BLaER1 treated with 17β-estradiol and CSF1 and Interleukin-3, amounts not matched to agents 10 nM and 100 nM (cell line): ENCODE results near the gene RAP1A.

ENCODE experiments used
- H3K27ac ChIP-seq, 11 experiments: shearing (Covaris generic); formaldehyde crosslinking; 2 replicates each; pipeline ENCODE4 v1.8.1; 2022
- H3K27me3 ChIP-seq, 11 experiments: shearing (Covaris generic); formaldehyde crosslinking; 2 replicates each; pipeline ENCODE4 v1.8.1; 2022
- H3K36me3 ChIP-seq, 11 experiments: shearing (Covaris generic); formaldehyde crosslinking; 2 replicates each; pipeline ENCODE4 v1.8.1; 2022
- H3K4me1 ChIP-seq, 10 experiments: shearing (Covaris generic); formaldehyde crosslinking; 2 replicates each; pipeline ENCODE4 v1.8.1; 2022
- H3K4me2 ChIP-seq, 11 experiments: shearing (Covaris generic); formaldehyde crosslinking; 2 replicates each; pipeline ENCODE4 v1.8.1; 2022
- H3K4me3 ChIP-seq, 10 experiments: shearing (Covaris generic); formaldehyde crosslinking; 2 replicates each; pipeline ENCODE4 v1.8.1; 2022
- H3K9ac ChIP-seq, 11 experiments: shearing (Covaris generic); formaldehyde crosslinking; 2 replicates each; pipeline ENCODE4 v1.8.1; 2022
- H3K9me3 ChIP-seq, 11 experiments: shearing (Covaris generic); formaldehyde crosslinking; replicated peaks in 1 of 11; 2 replicates each; pipeline ENCODE4 v1.8.1; 2022
- H4K20me1 ChIP-seq, 11 experiments: shearing (Covaris generic); formaldehyde crosslinking; 2 replicates each; pipeline ENCODE4 v1.8.1; 2022
- Cebpa-rat ChIP-seq, 11 experiments: shearing (Covaris generic); IDR thresholded peaks; 2 replicates each; pipeline ENCODE4 v1.8.1; 2022

RAP1A gene

DNA sequence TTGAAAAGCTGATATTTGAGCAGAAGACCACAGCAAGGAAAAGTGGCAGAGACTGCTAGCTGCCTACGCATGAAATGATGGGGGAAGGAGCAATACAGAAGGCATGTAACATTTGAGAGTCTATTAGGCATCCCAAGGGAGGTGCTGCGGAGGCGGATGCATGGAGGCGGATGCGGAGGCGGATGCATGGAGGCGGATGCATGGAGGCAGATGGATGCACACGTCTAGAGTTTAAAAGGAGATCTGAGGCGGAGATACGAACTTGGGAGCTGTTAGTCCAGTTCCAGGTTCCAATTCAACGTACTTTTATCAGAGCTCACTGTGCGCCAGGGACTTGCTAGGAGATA is 135.4 kb downstream of the RAP1A start:
- Histone ChIP-seq H3K36me3 (peaks cover 2 to 30% (median 25%) of the 10 kb centered on the region in 11 experiments; a peak in 21 of 22 replicates), H3K4me3 (peak overlapping the region; percentile 64 to 90 (median 81)), H3K4me2 (peak overlapping the region; percentile 80 to 96 (median 91)), H3K27ac (peak overlapping the region; percentile 83 to 98 (median 93); a peak in 21 of 22 replicates), H4K20me1 (peaks cover 0 to 30% (median 16%) of the 10 kb centered on the region in 11 experiments; a peak in 7 of 22 replicates), H3K27me3 (no peaks in the 10 kb centered on the region), H3K9ac (peak overlapping the region; percentile 88 to 98 (median 96)), H3K9me3 (no peaks in the 10 kb centered on the region), H3K4me1 (peaks cover 45 to 72% (median 61%) of the 10 kb centered on the region in 10 experiments)
- no peak for TF ChIP-seq Cebpa-rat (IDR thresholded peaks at IDR 0.05)

- peaks cover 0 to 36% (median 16%) of the 10 kb centered on the region in 11 experiments; a peak in 7 of 22 replicates for H4K20me1 ChIP-seq
- peak in 4 of 11 experiments; percentile 31 to 72 (median 44); a peak in 4 of 22 replicates for TF ChIP-seq Cebpa-rat (IDR thresholded peaks at IDR 0.05)
Measured at GRCh38 chr1:111755331-111756123, 135.9 kb downstream of the RAP1A start, which contains the start of gene DDX20. Gene DDX20 (plus strand): TSS chr1:111755901. CDS start chr1:111755925, 24 bp downstream.

DNA sequence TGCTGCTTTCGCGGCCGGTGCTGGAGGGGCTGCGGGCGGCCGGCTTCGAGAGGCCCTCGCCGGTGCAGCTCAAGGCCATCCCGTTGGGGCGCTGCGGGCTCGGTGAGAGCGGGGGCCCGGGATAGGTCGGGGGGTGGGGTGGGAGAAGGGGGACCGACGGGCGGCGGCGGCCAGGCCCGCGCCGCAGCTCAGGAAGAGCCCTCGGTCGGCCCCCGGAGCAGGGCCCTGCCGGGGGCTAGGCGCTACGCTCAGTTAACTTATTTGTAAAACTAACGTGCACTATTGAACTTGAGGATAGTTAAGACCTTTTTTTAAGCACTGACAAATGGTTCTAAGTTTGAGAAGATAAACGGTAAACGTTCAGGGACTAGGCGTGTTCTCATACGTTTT is 136.5 kb downstream of the RAP1A start:
- Histone ChIP-seq H3K4me3 (peak overlapping the region; percentile 64 to 90 (median 81)), H3K27ac (peak overlapping the region; percentile 83 to 98 (median 93); a peak in 21 of 22 replicates), H3K27me3 (no peaks in the 10 kb centered on the region), H3K4me2 (peak overlapping the region; percentile 80 to 96 (median 91)), H3K9me3 (no peaks in the 10 kb centered on the region), H3K9ac (peak overlapping the region; percentile 88 to 98 (median 96)), H3K36me3 (peaks cover 13 to 42% (median 36%) of the 10 kb centered on the region in 11 experiments), H4K20me1 (peaks cover 0 to 42% (median 16%) of the 10 kb centered on the region in 11 experiments; a peak in 7 of 22 replicates), H3K4me1 (peaks cover 42 to 61% (median 54%) of the 10 kb centered on the region in 10 experiments)
- TF ChIP-seq Cebpa-rat (IDR thresholded peaks at IDR 0.05): no peak

More at GRCh38 chr1:111755331-111756123, 135.9 kb downstream of the RAP1A start, which contains the start of gene DDX20:
- peak within 1 kb of the TSS; percentile 88 to 98 (median 96) for H3K9ac ChIP-seq
- peak within 1 kb of the TSS; percentile 83 to 98 (median 93); a peak in 21 of 22 replicates for H3K27ac ChIP-seq
- H3K4me3 ChIP-seq: peak within 1 kb of the TSS; percentile 64 to 90 (median 81)
- peaks cover 7 to 36% (median 30%) of the 10 kb centered on the region in 11 experiments for H3K36me3 ChIP-seq
- peak within 1 kb of the TSS; percentile 80 to 96 (median 91) for H3K4me2 ChIP-seq
- no peaks in the 10 kb centered on the region for H3K27me3 ChIP-seq
- no peaks in the 10 kb centered on the region for H3K9me3 ChIP-seq
- peaks cover 42 to 66% (median 59%) of the 10 kb centered on the region in 10 experiments for H3K4me1 ChIP-seq

- no peak overlapping the region for H3K27ac ChIP-seq
- no peaks in the 10 kb centered on the region for H3K27me3 ChIP-seq
- H4K20me1 ChIP-seq: peaks cover 0 to 42% (median 16%) of the 10 kb centered on the region in 11 experiments; a peak in 7 of 22 replicates
- peak overlapping the region in 3 of 11 experiments; percentile 18 to 97 (median 96); a peak in 3 of 22 replicates for H3K9ac ChIP-seq
- peak overlapping the region; percentile 16 to 96 (median 90); a peak in 14 of 22 replicates for H3K4me2 ChIP-seq
- H3K36me3 ChIP-seq: peaks cover 35 to 63% (median 59%) of the 10 kb centered on the region in 11 experiments
- H3K4me1 ChIP-seq: peaks cover 29 to 41% (median 37%) of the 10 kb centered on the region in 10 experiments
- H3K9me3 ChIP-seq: no peaks in the 10 kb centered on the region
- no peak for TF ChIP-seq Cebpa-rat (IDR thresholded peaks at IDR 0.05)
- no peak overlapping the region for H3K4me3 ChIP-seq
Measured at GRCh38 chr1:111758373-111758772, 138.8 kb downstream of the RAP1A start.

- no peak overlapping the region for H3K9ac ChIP-seq
- no peak for TF ChIP-seq Cebpa-rat (IDR thresholded peaks at IDR 0.05)
- no peak overlapping the region for H3K27ac ChIP-seq
- H3K4me1 ChIP-seq: peaks cover 13 to 24% (median 21%) of the 10 kb centered on the region in 10 experiments
- no peaks in the 10 kb centered on the region for H3K9me3 ChIP-seq
- H3K4me2 ChIP-seq: no peak overlapping the region
- H3K4me3 ChIP-seq: no peak overlapping the region
- H4K20me1 ChIP-seq: peaks cover 0 to 69% (median 36%) of the 10 kb centered on the region in 11 experiments; a peak in 17 of 22 replicates
- H3K27me3 ChIP-seq: no peaks in the 10 kb centered on the region
- peaks cover 69 to 97% (median 92%) of the 10 kb centered on the region in 11 experiments for H3K36me3 ChIP-seq
Measured at GRCh38 chr1:111761717-111762116, 142.1 kb downstream of the RAP1A start.

- H3K36me3 ChIP-seq: peaks cover 75 to 99% (median 95%) of the 10 kb centered on the region in 11 experiments
- no peak for TF ChIP-seq Cebpa-rat (IDR thresholded peaks at IDR 0.05)
Measured at GRCh38 chr1:111762332-111762731, 142.7 kb downstream of the RAP1A start.

More at GRCh38 chr1:111762332-111762731, 142.7 kb downstream of the RAP1A start:
- no peak overlapping the region for H3K4me3 ChIP-seq
- H3K27ac ChIP-seq: no peak overlapping the region
- H3K27me3 ChIP-seq: no peaks in the 10 kb centered on the region
- H3K9ac ChIP-seq: no peak overlapping the region
- no peak overlapping the region for H3K4me2 ChIP-seq
- no peaks in the 10 kb centered on the region for H3K9me3 ChIP-seq
- H3K4me1 ChIP-seq: peaks cover 7 to 18% (median 15%) of the 10 kb centered on the region in 10 experiments
- H4K20me1 ChIP-seq: peaks cover 0 to 69% (median 36%) of the 10 kb centered on the region in 11 experiments; a peak in 18 of 22 replicates
